ENCODE results near the gene OR8B8.

DNA sequence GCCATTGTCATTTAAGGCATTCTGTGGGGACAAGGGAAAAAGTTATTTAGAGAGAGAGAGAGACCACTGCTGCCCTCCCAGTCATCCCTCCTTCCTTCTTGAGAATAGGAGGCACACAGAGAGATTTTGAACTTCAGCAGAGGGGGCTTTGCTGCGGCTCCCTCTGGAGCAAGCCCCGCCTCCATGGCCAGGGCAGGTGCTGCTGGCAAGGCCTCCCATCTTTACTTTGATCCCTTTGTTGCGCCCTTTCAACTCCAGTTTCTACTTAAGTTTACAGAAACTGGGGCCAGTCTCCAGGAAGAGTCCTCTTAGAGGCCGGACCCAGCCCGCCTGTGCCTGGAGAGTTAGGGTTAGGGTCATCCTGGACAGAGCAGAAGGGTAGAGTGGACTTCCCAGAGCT, 4.4 kb downstream of the OR8B8 start:
- TF ChIP-seq, protein P1, sequence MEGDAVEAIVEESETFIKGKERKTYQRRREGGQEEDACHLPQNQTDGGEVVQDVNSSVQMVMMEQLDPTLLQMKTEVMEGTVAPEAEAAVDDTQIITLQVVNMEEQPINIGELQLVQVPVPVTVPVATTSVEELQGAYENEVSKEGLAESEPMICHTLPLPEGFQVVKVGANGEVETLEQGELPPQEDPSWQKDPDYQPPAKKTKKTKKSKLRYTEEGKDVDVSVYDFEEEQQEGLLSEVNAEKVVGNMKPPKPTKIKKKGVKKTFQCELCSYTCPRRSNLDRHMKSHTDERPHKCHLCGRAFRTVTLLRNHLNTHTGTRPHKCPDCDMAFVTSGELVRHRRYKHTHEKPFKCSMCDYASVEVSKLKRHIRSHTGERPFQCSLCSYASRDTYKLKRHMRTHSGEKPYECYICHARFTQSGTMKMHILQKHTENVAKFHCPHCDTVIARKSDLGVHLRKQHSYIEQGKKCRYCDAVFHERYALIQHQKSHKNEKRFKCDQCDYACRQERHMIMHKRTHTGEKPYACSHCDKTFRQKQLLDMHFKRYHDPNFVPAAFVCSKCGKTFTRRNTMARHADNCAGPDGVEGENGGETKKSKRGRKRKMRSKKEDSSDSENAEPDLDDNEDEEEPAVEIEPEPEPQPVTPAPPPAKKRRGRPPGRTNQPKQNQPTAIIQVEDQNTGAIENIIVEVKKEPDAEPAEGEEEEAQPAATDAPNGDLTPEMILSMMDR (IDR thresholded peaks at IDR 0.05), result no peak
- TF ChIP-seq POLR2A (IDR thresholded peaks at IDR 0.05), result no peak
